AG20443 (cell line): Measurements from ENCODE around the gene RIN3.

Source experiments
- DNase-seq: peaks from one replicate; pipeline ENCODE4 v3.0.0; 2012; ENCODE audit warnings: low spot score, mixed read lengths

Gene RIN3

DNA sequence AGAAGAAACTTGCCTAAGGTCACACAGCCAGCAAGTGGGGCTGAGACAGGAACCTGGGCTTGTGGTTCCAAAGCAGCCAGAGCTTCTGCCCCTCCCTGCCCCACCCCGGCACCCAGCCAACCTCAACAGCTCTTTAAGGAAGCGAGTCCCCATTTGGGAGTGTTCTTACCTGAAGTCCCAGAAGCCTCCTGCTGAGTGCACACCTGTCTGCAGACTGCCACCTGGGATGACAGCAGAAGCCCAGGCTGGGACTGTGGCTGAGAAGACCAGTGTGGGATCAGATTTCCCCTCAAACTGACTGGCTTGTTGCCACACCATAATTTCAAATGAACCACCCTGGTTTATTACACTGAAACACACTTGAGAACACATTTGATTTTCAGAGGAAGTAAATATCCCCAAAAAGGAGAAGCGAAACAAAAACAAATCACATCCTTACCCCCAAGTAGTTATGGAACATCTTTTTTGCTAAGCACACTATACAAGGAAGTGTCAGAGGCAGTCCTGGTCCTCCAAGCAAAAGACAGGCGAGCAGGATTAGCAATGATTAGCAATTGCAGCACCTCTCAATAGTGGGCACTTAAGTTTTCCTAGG, 6.3 kb upstream of the RIN3 start:
- no peak for DNase-seq

DNA sequence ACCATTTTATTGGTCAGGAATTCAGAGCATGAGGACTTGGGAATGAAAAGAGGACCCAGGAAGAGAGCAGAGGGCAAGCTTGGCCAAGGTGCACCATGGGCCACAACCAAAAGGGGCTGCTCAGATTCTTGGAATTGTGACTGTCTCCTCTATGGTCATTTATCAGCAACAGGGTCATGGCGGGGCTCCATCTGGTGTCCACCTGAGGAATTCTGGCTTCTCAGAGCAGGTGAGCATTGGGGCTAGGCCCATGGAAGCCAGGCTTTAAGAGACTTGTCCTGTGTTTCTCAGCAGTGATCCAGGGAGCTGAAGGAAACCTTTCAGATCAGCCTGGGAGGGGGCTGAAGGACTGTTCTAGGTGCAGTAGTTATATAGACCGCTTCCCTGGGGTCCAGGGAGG, 2.6 kb upstream of the RIN3 start:
- no peak for DNase-seq

GRCh38 chr14:92511453-92512238, 1.9 kb upstream of the RIN3 start:
- peak; percentile 92 for DNase-seq

GRCh38 chr14:92512807-92513203, 776 bp upstream of the RIN3 start:
- no peak for DNase-seq

DNA sequence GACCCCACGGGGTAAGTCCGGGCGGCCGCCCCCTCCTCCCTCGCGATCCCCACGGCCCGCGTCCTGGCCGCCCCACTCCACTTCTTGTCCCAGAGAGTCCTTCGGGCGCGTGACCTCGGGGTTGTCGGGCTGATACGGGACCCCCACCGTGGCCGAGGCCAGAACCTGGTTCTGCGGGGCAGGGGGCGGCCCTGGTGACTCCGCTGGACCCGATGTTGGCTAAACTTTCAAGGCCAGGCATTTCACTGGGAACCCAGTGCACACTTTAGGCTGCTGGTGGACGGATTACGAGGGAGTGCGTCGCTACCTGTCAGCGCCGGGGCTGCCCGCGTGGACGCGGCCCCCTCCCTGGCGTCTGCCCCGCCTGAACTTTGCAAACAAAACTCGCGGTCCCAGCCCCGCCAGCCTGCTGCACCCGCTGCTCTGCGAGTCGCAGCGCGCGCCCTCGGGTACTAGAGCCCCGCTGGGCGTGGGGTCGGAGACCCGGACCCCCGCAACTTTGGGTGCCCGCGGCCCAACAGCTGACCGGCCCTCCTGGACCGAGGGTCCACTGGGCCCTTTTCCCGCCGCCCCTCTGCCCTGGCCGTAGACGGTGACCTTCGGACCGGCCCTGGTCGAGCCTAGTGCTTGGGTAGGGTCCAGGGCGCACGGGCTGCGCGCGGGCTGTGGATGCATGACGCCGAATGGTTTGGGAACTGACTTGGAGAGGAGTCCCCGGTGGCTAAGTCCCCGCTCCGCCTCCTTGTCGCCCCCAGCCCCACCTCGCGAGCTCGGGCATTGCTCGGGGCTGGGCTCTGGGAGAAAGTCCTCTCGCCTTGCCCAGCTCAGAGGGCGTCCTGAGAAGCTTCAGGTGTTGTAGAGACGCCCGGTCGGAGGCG, 624 bp downstream of the RIN3 start:
- DNase-seq, result peak; percentile 53

- DNase-seq, result peak; percentile 29
Measured at GRCh38 chr14:92514844-92515514, 1.4 kb downstream of the RIN3 start.

DNA sequence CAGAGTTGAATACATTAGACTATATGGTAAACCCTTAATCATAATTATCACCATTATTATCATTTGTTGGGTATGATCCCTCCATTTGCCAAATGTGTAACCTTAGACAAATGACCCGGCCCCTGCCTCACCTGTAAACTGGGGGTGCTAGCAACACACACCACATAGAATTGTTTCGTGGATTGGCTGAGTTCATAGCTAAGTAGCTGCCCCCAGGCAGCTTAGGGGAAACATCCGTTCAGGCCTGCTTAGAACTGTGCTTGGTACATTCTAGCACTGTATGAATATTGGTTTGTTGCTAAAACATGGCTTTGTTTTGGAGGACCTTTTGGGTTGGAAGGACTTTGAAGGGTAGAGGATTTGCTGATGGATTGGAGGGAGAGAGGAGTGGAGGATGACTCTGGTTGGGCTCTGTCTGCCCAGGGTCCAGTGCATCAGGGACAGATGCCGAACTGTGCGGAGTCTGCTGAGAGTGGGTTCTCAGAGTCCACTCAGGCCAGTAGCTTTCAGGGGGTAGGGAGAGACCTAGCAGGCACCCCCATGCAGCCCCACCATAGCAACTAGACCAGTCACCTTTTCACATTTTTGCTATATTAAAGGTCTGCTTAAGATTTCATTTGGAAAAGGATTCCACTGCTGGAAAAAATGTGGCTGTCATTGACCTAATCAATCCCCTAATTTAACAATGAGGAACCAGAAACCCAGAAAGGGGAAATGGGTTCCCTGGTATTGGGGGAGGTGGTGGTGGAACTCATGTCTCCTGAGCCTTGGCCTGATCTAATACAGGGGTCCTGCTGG, 2.2 kb downstream of the RIN3 start:
- DNase-seq, result no peak

DNA sequence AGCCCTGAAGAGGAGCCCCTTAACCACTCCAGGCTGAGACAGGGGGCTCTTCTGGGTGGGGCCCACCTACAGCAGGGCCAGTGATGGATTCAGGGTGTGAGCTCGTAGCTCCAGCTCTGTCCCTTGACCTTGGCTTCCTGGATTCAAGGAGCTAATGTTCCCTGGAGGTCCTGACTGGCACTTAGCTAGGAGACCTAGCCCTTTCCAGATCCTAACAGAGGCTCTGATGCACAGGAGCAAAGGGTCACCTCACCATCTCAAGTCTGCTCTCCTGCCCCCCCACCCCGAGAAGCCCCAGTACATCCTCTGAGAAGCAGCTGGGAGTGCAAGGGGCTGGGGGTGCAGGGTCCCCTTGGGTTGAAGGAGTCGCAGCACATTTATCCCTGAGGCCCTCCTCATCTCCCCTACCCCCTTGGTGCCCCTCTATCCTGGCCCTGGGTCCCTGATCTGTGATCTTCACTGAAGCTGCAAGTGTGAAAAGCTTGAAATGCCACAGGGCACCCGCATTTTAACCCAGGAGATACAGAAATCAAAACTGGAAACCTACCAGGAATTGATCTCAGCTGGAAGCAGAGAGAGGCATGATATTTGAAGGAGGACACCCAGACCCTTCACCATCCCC, 2.9 kb downstream of the RIN3 start:
- no peak for DNase-seq

DNA sequence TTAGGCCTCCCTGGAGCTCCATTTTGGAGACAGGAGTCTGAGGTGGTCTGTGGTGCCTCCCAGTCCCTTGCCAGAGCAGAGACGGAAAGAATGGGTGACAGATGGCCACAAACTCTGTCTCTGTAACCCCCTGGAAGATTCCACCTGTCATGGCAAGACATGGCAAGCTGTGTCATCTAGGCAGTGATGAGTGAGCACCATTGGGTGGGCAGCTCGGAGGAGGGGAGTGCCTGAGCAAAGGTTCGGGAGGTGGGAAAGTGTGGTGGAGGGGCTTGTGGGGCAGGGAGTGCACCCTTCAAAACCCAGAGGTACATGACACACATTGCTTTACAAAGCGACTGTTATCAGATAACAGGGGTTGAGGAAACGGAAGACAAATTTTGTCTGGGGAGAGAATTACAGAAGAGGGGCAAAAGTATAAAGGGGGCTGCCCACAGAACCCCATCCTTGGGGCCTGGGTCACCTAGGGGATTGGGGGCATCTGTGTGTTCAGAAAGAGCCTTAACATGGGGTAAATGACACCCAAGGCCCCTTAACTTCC, 3.5 kb downstream of the RIN3 start:
- no peak for DNase-seq

- DNase-seq, result no peak
Measured at GRCh38 chr14:92517761-92518160, 4.2 kb downstream of the RIN3 start.

- DNase-seq, result no peak
Measured at GRCh38 chr14:92519246-92520101, 5.9 kb downstream of the RIN3 start.

GRCh38 chr14:92520102-92521057, 6.8 kb downstream of the RIN3 start:
- DNase-seq, result no peak

- no peak for DNase-seq
Measured at GRCh38 chr14:92521058-92521415, 7.5 kb downstream of the RIN3 start.

- DNase-seq, result no peak
Measured at GRCh38 chr14:92523752-92524151, 10.2 kb downstream of the RIN3 start.

DNA sequence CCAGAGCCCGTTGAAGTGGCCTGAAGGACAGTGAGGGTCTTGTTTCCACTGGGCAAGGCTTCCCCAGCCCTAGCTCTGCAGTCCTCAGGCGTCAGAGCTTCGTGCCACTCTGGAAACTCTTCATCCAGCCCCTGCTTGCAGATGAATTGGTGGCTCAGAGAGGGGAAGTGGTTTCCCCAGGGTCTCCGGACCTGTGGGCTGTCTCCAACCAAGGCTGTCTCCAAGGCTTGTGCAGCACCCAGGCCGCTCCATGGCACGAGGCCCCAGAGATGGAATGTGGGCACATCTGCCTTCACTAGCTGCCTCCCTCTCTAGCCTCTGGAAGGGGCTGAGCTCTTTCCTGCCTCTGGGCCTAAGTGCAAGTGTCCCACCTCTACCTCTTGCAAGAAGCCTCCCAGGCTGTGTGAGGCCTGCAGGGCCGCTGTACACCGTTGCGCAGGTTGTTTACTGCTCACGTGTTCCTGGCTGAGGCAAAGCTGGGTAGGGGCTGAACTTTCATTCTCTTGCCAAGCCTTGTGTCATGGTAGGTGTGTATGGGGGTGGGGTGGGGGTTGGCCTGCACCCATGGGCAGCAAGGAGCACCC, 11.1 kb downstream of the RIN3 start:
- no peak for DNase-seq

GRCh38 chr14:92525322-92526095, 11.9 kb downstream of the RIN3 start:
- no peak for DNase-seq

DNA sequence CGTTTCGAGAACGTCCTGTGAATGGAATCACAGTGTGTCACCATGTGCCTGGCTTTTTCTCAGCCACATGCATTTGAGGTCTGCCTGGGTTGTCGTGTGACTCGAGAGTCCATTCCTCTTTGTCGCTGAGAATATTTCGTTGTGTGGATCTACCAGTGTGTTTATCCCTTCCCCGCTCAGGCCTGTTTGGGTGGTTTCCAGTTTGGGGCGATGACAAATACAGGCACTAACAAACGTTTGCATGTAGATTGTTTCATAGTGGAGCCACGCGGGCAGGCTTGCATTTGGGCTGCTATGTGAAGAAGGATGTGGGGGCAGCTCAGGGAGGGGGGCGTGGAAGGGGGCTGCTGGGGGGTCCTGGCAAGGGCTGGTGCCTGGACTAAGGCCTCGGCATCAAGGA, 14.1 kb downstream of the RIN3 start:
- DNase-seq, result no peak
